Measurements from ENCODE around the gene HOXB13.

GRCh38 chr17:48751172-48751571 is 22.6 kb upstream of the HOXB13 start:
- TF ChIP-seq CTCF (conservative IDR thresholded peaks at IDR 0.05; ENCODE audit: low read length) (no peak), EZH2phosphoT487 (IDR thresholded peaks at IDR 0.05; ENCODE audit: borderline replicate concordance) (no peak)

Data from Loucy (cell line).